Upper lobe of right lung (tissue), 1 donor: Measurements from ENCODE around the gene PKD1. TPM values are rescaled to one million over a fixed set of nuclear protein-coding genes. Genes with fewer than 3 reads are reported as not detected.

Experiments
- ATAC-seq: fragments of 200-7000 bp; cut with Tn5 transposase; one replicate; pipeline ENCODE4 v1.9.1; 2020; ENCODE audit warnings: mild to moderate bottlenecking, moderate library complexity
- DNase-seq: peaks from one replicate; pipeline ENCODE4 v3.0.0-alpha.2; 2020
- H3K27ac ChIP-seq: fragments of 200-600 bp; one replicate; pipeline ENCODE4 v1.8.0; 2022
- H3K27me3 ChIP-seq: fragments of 200-600 bp; one replicate; pipeline ENCODE4 v1.8.0; 2022; ENCODE audit warnings: mild to moderate bottlenecking
- H3K36me3 ChIP-seq: fragments of 200-600 bp; one replicate; pipeline ENCODE4 v1.8.0; 2022
- H3K4me1 ChIP-seq: fragments of 200-600 bp; one replicate; pipeline ENCODE4 v1.8.0; 2022
- H3K4me3 ChIP-seq: fragments of 200-600 bp; one replicate; pipeline ENCODE4 v1.8.0; 2022; ENCODE audit warnings: mild to moderate bottlenecking
- H3K9me3 ChIP-seq: fragments of 200-600 bp; one replicate; pipeline ENCODE4 v1.8.0; 2022
- intact Hi-C: fragments of 100-400 bp; cut with DNase I; formaldehyde crosslinking; loops from one replicate; pipeline ENCODE4 v1.11.0; 2022
- total RNA-seq: library from RNA; stranded (reverse); fragmentation: NEBNext Ultra II Directional; extraction: Animal tissue kit (Norgen Biotek cat#: 25700); gene quantifications from one replicate; pipeline ENCODE4 v1.2.1, GENCODE V29; 2021
- TF ChIP-seq, protein P1 (sequence below): fragments of 200-600 bp; IDR thresholded peaks from one replicate; pipeline ENCODE4 v1.8.0; 2022; ENCODE audit warnings: antibody characterized with exemption
- donor health status: DM: no; HTN: yes; CAD: no; lungs with severe emphysema.

PKD1 gene
- total RNA-seq, 1 donor from 2014 or later: 84.8 TPM

DNA sequence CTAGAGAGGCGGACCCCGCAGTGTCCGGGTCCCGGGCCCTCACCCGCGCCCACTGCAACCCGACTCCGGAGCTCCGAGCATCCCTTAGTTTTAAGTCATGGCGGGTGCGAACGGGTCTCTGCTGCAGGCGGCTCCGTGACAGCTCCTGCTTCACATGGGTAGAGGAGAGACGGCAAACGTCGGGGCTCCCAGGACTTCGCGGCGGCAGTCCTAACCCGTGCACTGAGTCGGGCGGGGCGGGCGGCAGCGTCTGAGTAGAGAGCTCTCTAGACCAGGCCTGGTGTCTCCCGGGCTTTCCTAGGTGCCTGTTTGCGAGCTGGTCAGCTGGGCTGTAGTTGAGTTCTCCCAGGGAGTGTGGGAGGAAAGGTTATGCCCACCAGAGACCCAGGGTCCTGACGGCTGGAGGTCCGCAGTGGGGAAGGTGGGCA is 87.6 kb downstream of the PKD1 start:
- Histone ChIP-seq H3K27ac (peak overlapping the region; percentile 81), H3K4me1 (peaks cover 48% of the 10 kb centered on the region), H3K36me3 (peaks cover 22% of the 10 kb centered on the region), H3K4me3 (peak overlapping the region; percentile 95), H3K27me3 (no peaks in the 10 kb centered on the region), H3K9me3 (no peaks in the 10 kb centered on the region)
- ATAC-seq (no peak), DNase-seq (no peak)
- intact Hi-C loops: no loop called here
- TF ChIP-seq, protein P1, sequence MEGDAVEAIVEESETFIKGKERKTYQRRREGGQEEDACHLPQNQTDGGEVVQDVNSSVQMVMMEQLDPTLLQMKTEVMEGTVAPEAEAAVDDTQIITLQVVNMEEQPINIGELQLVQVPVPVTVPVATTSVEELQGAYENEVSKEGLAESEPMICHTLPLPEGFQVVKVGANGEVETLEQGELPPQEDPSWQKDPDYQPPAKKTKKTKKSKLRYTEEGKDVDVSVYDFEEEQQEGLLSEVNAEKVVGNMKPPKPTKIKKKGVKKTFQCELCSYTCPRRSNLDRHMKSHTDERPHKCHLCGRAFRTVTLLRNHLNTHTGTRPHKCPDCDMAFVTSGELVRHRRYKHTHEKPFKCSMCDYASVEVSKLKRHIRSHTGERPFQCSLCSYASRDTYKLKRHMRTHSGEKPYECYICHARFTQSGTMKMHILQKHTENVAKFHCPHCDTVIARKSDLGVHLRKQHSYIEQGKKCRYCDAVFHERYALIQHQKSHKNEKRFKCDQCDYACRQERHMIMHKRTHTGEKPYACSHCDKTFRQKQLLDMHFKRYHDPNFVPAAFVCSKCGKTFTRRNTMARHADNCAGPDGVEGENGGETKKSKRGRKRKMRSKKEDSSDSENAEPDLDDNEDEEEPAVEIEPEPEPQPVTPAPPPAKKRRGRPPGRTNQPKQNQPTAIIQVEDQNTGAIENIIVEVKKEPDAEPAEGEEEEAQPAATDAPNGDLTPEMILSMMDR: no peak

DNA sequence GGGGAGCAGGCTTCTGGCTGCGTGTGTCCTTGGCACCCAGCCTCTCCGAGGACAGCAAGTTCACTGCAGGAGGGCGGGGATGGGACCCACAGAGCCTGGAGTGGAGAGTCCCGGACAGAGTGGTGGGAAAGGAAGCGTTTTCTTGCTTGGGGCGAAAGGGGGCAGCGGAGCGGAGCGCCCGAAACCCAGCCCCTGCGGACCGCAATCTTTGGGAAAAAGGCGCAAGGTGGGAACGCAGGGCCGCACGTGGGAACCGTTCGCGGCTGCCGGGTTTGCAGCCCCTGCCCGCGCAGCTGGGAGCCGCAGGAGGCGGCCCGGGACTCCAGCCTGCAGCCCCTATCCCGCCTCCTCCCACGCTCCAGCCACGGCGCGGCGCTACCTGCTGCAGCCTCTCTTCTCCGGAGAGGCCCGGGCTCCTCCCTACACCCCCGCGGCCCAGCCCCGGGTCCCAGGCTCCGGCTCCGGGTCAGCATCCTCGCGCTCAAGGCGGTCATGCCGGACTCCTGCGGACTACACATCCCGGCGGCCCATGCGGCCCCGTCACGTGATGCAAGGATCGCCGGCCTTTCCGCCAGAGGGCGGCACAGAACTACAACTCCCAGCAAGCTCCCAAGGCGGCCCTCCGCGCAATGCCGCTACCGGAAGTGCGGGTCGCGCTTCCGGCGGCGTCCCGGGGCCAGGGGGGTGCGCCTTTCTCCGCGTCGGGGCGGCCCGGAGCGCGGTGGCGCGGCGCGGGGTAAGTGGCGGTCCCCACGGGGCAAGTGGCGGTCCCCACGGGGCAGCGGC is 88.2 kb downstream of the PKD1 start, which contains the start of the genes NTHL1 and TSC2:
TSS of gene NTHL1 (minus strand) at position 505 of the 786 bp plus-strand sequence. CDS start at position 494, 11 bp downstream.
TSS of gene TSC2 (plus strand) at position 656 of the 786 bp plus-strand sequence. CDS start 631 bp downstream, outside the sequence.
- DNase-seq (peak; percentile 99), ATAC-seq (peak; percentile 92)
- Histone ChIP-seq H3K36me3 (peaks cover 18% of the 10 kb centered on the region), H3K4me1 (peaks cover 51% of the 10 kb centered on the region), H3K9me3 (no peaks in the 10 kb centered on the region), H3K27me3 (no peaks in the 10 kb centered on the region), H3K4me3 (peak within 1 kb of the TSS; percentile 95), H3K27ac (peak within 1 kb of the TSS; percentile 81)
- intact Hi-C loops: no loop called here
- TF ChIP-seq, protein P1: peak; percentile 38

DNA sequence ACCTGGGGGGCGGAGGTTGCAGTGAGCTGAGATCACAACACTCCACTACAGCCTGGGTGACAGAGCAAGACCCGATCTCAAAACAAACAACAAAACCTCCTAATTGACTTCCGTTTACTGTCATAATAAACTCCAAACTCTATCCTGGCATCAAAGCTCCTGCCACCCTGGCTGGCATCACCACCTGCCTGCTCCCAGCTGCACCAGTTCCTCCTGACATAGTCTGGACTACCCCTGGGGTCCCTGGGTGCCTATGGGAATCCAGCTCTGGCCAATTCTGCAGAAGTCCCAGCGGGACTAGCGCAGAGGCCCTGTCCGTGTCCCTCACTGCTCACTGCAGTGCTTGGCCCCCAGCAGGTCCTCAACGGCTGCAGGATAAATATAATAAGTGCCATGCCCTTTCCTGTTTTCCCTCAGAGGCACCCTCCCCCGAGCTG is 88.8 kb downstream of the PKD1 start:
- no peak for ATAC-seq
- TF ChIP-seq, protein P1: no peak
- peak overlapping the region; percentile 81 for H3K27ac ChIP-seq
- no peak for DNase-seq
- H3K9me3 ChIP-seq: no peaks in the 10 kb centered on the region
- peaks cover 11% of the 10 kb centered on the region for H3K36me3 ChIP-seq
- no peaks in the 10 kb centered on the region for H3K27me3 ChIP-seq
- H3K4me3 ChIP-seq: peak overlapping the region; percentile 95
- intact Hi-C loops: no loop called here
- H3K4me1 ChIP-seq: peaks cover 57% of the 10 kb centered on the region

DNA sequence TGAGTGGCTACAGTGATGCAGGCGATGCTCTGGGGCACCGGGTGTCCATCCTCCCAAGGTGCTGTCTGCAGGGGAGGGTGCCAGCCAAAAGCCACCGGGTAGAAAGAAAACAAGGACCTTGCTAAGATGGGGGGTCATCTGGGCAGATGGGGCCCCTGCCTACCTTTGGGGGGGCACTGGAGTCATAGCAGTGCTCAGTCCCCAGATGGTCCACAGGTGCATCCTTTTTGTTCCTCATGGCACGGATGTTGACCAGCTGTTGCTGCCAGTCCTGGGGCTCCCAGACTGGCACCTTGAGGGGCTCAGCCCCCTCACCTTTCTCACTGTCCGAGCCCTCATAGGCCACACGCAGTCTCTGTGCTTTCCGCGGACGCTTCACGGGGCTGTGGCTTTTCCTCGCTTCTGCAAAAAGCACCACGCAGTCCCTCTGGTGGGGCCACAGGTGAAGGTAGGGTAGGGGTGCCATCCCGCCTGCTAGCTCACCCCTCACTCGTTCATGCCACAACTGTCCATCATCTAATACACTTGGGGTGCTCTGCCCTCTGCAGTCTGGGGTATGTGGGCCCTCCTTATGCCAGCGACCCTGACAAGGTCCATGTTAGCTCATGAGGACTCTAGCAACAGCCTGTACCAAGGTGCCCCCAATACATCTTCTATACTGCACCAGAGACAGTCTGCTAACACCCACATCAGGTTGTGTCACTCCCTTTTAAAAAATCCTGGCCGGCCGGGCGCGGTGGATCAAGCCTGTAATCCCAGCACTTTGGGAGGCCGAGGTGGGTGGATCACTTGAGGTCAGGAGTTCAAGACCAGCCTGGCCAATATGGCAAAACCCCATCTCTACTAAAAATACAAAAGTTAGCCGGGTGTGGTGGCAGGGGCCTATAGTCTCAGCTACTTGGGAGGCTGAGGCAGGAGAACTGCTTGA is 89.5 kb downstream of the PKD1 start:
- ATAC-seq (no peak), DNase-seq (no peak)
- TF ChIP-seq, protein P1: no peak
- peak overlapping the region; percentile 81 for H3K27ac ChIP-seq
- H3K27me3 ChIP-seq: no peaks in the 10 kb centered on the region
- no peaks in the 10 kb centered on the region for H3K9me3 ChIP-seq
- H3K4me3 ChIP-seq: no peak overlapping the region
- H3K36me3 ChIP-seq: peaks cover 7% of the 10 kb centered on the region
- intact Hi-C loops: no loop called here
- peaks cover 64% of the 10 kb centered on the region for H3K4me1 ChIP-seq

DNA sequence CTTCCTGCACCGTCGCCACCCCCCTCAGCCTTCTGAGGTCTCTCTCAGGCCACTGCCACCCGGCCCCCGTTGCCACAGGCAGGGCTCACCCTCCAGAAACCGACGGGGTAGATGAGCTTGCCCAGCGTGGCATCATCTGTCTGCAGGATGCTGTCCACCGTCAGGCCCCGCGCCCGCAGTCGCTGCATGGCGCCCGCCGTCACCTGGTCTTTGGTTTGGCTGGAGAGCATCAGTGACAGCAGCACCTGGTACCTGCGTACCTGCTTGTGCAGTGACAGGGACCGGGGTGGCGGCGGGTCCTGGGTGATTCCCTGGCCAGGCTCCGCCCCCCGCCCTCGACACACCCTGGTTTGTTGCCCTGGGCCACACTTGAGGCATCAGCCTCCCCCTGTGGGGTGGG is 91.2 kb downstream of the PKD1 start:
- no peak for DNase-seq
- peak overlapping the region; percentile 59 for H3K27ac ChIP-seq
- peaks cover 81% of the 10 kb centered on the region for H3K4me1 ChIP-seq
- no peaks in the 10 kb centered on the region for H3K36me3 ChIP-seq
- TF ChIP-seq, protein P1: no peak
- no peak overlapping the region for H3K4me3 ChIP-seq
- H3K27me3 ChIP-seq: no peaks in the 10 kb centered on the region
- intact Hi-C loops: no loop called here
- H3K9me3 ChIP-seq: no peaks in the 10 kb centered on the region
- no peak for ATAC-seq
